Panc1 (cell line): ENCODE results near the gene TMEM38A. TPM values are rescaled to one million over a fixed set of nuclear protein-coding genes. Genes with fewer than 3 reads are reported as not detected.

Experiments
- ATAC-seq: fragments of 200-7000 bp; cut with Tn5 transposase; 2 replicates; pipeline ENCODE4 v1.9.1; 2020; ENCODE audit warnings: mild to moderate bottlenecking, moderate library complexity
- BruUV-seq: library from RNA; stranded (reverse); fragments of 400-500 nt; replicated peaks from 2 replicates; lab custom pipeline; 2021; lab: Mats Ljungman, UMichigan
- CTCF ChIA-PET: fragments of 300-600 bp; sonication (Branson Sonifier 250); formaldehyde crosslinking; loops from one replicate; lab custom pipeline; 2022; ENCODE audit warnings: antibody characterized with exemption; lab: Charles Lee
- POLR2A ChIA-PET: fragments of 300-600 bp; sonication (Branson Sonifier 250); formaldehyde crosslinking; loops from one replicate; lab custom pipeline; 2022; ENCODE audit warnings: antibody characterized with exemption; lab: Charles Lee
- DNase-seq: peaks from one replicate; pipeline ENCODE4 v3.0.0-alpha.2; 2010; ENCODE audit warnings: low read depth, low spot score
- H3K27ac ChIP-seq: 2 replicates; pipeline ENCODE4 v1.5.1; 2011; ENCODE audit warnings: mild to moderate bottlenecking, low read length, inconsistent platforms
- H3K27me3 ChIP-seq: fragments of 200-500 bp; sonication (Bioruptor generic); 2 replicates; pipeline ENCODE4 v1.6.0; 2014; ENCODE audit warnings: low read length, inconsistent platforms; ENCODE audit not compliant: control insufficient read depth, insufficient read depth
- H3K36me3 ChIP-seq: fragments of 200-500 bp; sonication (Bioruptor generic); 2 replicates; pipeline ENCODE4 v1.5.1; 2014; ENCODE audit warnings: inconsistent platforms, mild to moderate bottlenecking, low read length, moderate library complexity; ENCODE audit not compliant: control insufficient read depth, insufficient read depth
- H3K4me1 ChIP-seq: 2 replicates; pipeline ENCODE4 v1.5.1; 2011; ENCODE audit warnings: inconsistent platforms, mild to moderate bottlenecking, low read length, moderate library complexity; ENCODE audit not compliant: control insufficient read depth, insufficient read depth
- H3K4me3 ChIP-seq, 2 experiments: 2 replicates each; pipeline ENCODE4 v1.5.1; 2011 to 2012; ENCODE audit warnings: low read depth in 2 of 2, low read length in 2 of 2, mild to moderate bottlenecking in 2 of 2, inconsistent platforms in 1 of 2, moderate library complexity in 1 of 2
- H3K9me3 ChIP-seq: fragments of 200-500 bp; sonication (Bioruptor generic); 2 replicates; pipeline ENCODE4 v1.5.1; 2014; ENCODE audit warnings: low read depth, mild to moderate bottlenecking, inconsistent platforms, low read length, moderate library complexity; ENCODE audit not compliant: control insufficient read depth, insufficient read depth
- CTCF ChIP-seq: fragments of 450-650 bp; IDR thresholded peaks from 2 replicates; pipeline ENCODE4 v1.5.1; 2017; ENCODE audit warnings: mild to moderate bottlenecking
- POLR2AphosphoS5 ChIP-seq: IDR thresholded peaks from 2 replicates; pipeline ENCODE4 v1.6.1; 2012; ENCODE audit warnings: mild to moderate bottlenecking, low read depth, low read length, moderate library complexity
- REST ChIP-seq, 2 experiments: IDR thresholded peaks; 2 replicates each; pipeline ENCODE4 v1.6.1; 2011 to 2012; ENCODE audit warnings: low read depth in 2 of 2, control low read depth in 1 of 2, low read length in 1 of 2, mild to moderate bottlenecking in 1 of 2, moderate library complexity in 1 of 2; ENCODE audit not compliant: insufficient read depth in 1 of 2
- SIN3A ChIP-seq: IDR thresholded peaks from 2 replicates; pipeline ENCODE4 v1.6.1; 2012; ENCODE audit warnings: low read depth, mild to moderate bottlenecking, low read length, moderate library complexity, borderline replicate concordance; ENCODE audit not compliant: insufficient read depth
- TCF7L2 ChIP-seq: IDR thresholded peaks from 2 replicates; pipeline ENCODE4 v1.6.1; 2011; ENCODE audit warnings: mild to moderate bottlenecking, low read depth, low read length, inconsistent platforms
- in situ Hi-C: cut with HindIII; loops from 2 replicates; pipeline ENCODE4 v1.10.0; 2016; ENCODE audit warnings: low sequenced_read_pairs, low pct_unique_long_range_greater_than_20kb
- intact Hi-C: fragments of 100-400 bp; cut with micrococcal nuclease; formaldehyde crosslinking; loops from one replicate; pipeline ENCODE4 v1.10.0; 2022; ENCODE audit not compliant: unreplicated experiment
- total RNA-seq: library from RNA; stranded (reverse); gene quantifications from one replicate; pipeline ENCODE4 v1.2.1, GENCODE V29; 2021; ENCODE audit not compliant: unreplicated experiment

Gene TMEM38A
- total RNA-seq, 1 experiment from 2014 or later = 8.4 TPM

- BruUV-seq = no TSS peak
- TF ChIP-seq REST (IDR thresholded peaks at IDR 0.05; ENCODE audit: insufficient read depth in 1 of 2, low read depth in 2 of 2, low read length in 1 of 2) (no peak), TCF7L2 (no peak), POLR2AphosphoS5 (no peak), CTCF (no peak), SIN3A (no peak)
- in situ Hi-C loops = no loop called here
- H3K27ac ChIP-seq = peak overlapping the region; percentile 5; the same call in 1 of the 2 replicates
- no peaks in the 10 kb centered on the region for H3K27me3 ChIP-seq
- H3K4me3 ChIP-seq = no peak overlapping the region
- POLR2A ChIA-PET = interaction anchor here (0.7 kb wide), 1 partner anchor 208 kb away, joined by 6 read pairs; no protein-coding TSS in a partner anchor
- no peaks in the 10 kb centered on the region for H3K36me3 ChIP-seq
- peaks cover 11% of the 10 kb centered on the region for H3K4me1 ChIP-seq
- H3K9me3 ChIP-seq = no peaks in the 10 kb centered on the region
- ATAC-seq (no peak), DNase-seq (no peak)
- CTCF ChIA-PET = interaction anchor here (0.7 kb wide), 1 partner anchor 396 kb away, joined by 3 read pairs; no protein-coding TSS in a partner anchor
- intact Hi-C loops = no loop called here
Measured at GRCh38 chr19:16721051-16721450, 60.1 kb downstream of the TMEM38A start.

- no peak for TF ChIP-seq REST (IDR thresholded peaks at IDR 0.05; ENCODE audit: insufficient read depth in 1 of 2, low read depth in 2 of 2, low read length in 1 of 2)
- no peak for TF ChIP-seq POLR2AphosphoS5
- no peak for TF ChIP-seq CTCF
- Histone ChIP-seq H3K4me1 (peaks cover 11% of the 10 kb centered on the region), H3K27ac (peak overlapping the region; percentile 42; the same call in 1 of the 2 replicates), H3K9me3 (no peaks in the 10 kb centered on the region), H3K4me3 (no peak overlapping the region), H3K36me3 (no peaks in the 10 kb centered on the region), H3K27me3 (no peaks in the 10 kb centered on the region)
- no peak for ATAC-seq
- POLR2A ChIA-PET = no interaction called here
- CTCF ChIA-PET = no interaction called here
- intact Hi-C loops = no loop called here
- in situ Hi-C loops = no loop called here
- DNase-seq = no peak
- BruUV-seq = no TSS peak
Measured at GRCh38 chr19:16722591-16722990, 61.7 kb downstream of the TMEM38A start.
